ENCODE data around the gene LRP5. TPM values are rescaled to one million over a fixed set of nuclear protein-coding genes. Genes with fewer than 3 reads are reported as not detected.
"Not testable (repeated sequence)": the region's sequence is repeated elsewhere in the genome, so short reads cannot be mapped to it uniquely, and the experiment has no call there.

Gene LRP5
- total RNA-seq, 2 donors from 2014 or later, result 86.8 to 106 TPM

- DNase-seq, result peak; percentile 96 to 98
- ATAC-seq, result peak; percentile 80
- intact Hi-C loops (cut with DNase I, micrococcal nuclease), result no loop called here
Measured at GRCh38 chr11:68459886-68460740, 147.7 kb downstream of the LRP5 start.

- intact Hi-C loops (cut with DNase I, micrococcal nuclease), result no loop called here
- DNase-seq, result no peak
- peak; percentile 59 for ATAC-seq
Measured at GRCh38 chr11:68460741-68461574, 148.6 kb downstream of the LRP5 start, which contains the start of gene PPP6R3. Gene PPP6R3 (plus strand): TSS chr11:68460752. CDS start chr11:68537665, 76,913 bp downstream.

GRCh38 chr11:68461575-68461917, 149.2 kb downstream of the LRP5 start:
- intact Hi-C loops (cut with DNase I, micrococcal nuclease), result no loop called here
- ATAC-seq, result no peak

GRCh38 chr11:68463714-68464113, 151.3 kb downstream of the LRP5 start:
- DNase-seq, result no peak
- intact Hi-C loops (cut with DNase I, micrococcal nuclease), result no loop called here
- ATAC-seq, result no peak

More at GRCh38 chr11:68461575-68461917, 149.2 kb downstream of the LRP5 start:
- no peak for DNase-seq

GRCh38 chr11:68467201-68467834, 154.9 kb downstream of the LRP5 start:
- DNase-seq (no peak), ATAC-seq (no peak)
- intact Hi-C loops (cut with DNase I, micrococcal nuclease), result no loop called here

GRCh38 chr11:68468217-68468828, 155.9 kb downstream of the LRP5 start:
- DNase-seq, result no peak
- intact Hi-C loops (cut with DNase I, micrococcal nuclease), result no loop called here
- peak; percentile 30 for ATAC-seq

GRCh38 chr11:68469122-68469521, 156.7 kb downstream of the LRP5 start:
- DNase-seq, result no peak
- intact Hi-C loops (cut with DNase I, micrococcal nuclease), result no loop called here
- peak; percentile 48 for ATAC-seq

GRCh38 chr11:68469642-68470041, 157.3 kb downstream of the LRP5 start:
- intact Hi-C loops (cut with DNase I, micrococcal nuclease), result no loop called here
- no peak for DNase-seq
- no peak for ATAC-seq

GRCh38 chr11:68470304-68470811, 158.0 kb downstream of the LRP5 start:
- no peak for DNase-seq
- ATAC-seq, result no peak
- intact Hi-C loops (cut with DNase I, micrococcal nuclease), result no loop called here

GRCh38 chr11:68471360-68472340, 159.3 kb downstream of the LRP5 start:
- no peak for DNase-seq
- intact Hi-C loops (cut with DNase I, micrococcal nuclease), result no loop called here
- no peak for ATAC-seq

GRCh38 chr11:68472778-68473177, 160.4 kb downstream of the LRP5 start:
- DNase-seq (no peak), ATAC-seq (no peak)
- intact Hi-C loops (cut with DNase I, micrococcal nuclease), result no loop called here

- ATAC-seq, result no peak
Measured at GRCh38 chr11:68473693-68474092, 161.3 kb downstream of the LRP5 start.

GRCh38 chr11:68475626-68476025, 163.2 kb downstream of the LRP5 start:
- DNase-seq; ATAC-seq; intact Hi-C loops (cut with DNase I, micrococcal nuclease): not testable (repeated sequence)

More at GRCh38 chr11:68473693-68474092, 161.3 kb downstream of the LRP5 start:
- no peak for DNase-seq
- intact Hi-C loops (cut with DNase I, micrococcal nuclease), result no loop called here

GRCh38 chr11:68479390-68479789, 167.0 kb downstream of the LRP5 start:
- DNase-seq, result no peak
- ATAC-seq, result no peak
- intact Hi-C loops (cut with DNase I, micrococcal nuclease), result no loop called here

- intact Hi-C loops (cut with DNase I, micrococcal nuclease), result no loop called here
- no peak for DNase-seq
- ATAC-seq, result no peak
Measured at GRCh38 chr11:68480193-68480592, 167.8 kb downstream of the LRP5 start.

GRCh38 chr11:68480852-68481510, 168.6 kb downstream of the LRP5 start:
- DNase-seq (no peak), ATAC-seq (peak; percentile 52)
- intact Hi-C loops (cut with DNase I, micrococcal nuclease), result no loop called here

GRCh38 chr11:68481579-68482240, 169.3 kb downstream of the LRP5 start:
- peak; percentile 77 for ATAC-seq
- intact Hi-C loops (cut with DNase I, micrococcal nuclease), result no loop called here

More at GRCh38 chr11:68481579-68482240, 169.3 kb downstream of the LRP5 start:
- no peak for DNase-seq

Measured in left colon (tissue), 2 donors.